NCI-H1048 (cell line): ENCODE measurements around the gene PEX5L.
"Not testable (repeated sequence)": the region's sequence is repeated elsewhere in the genome, so short reads cannot be mapped to it uniquely, and the experiment has no call there.

Experiments
- DNase-seq: peaks from one replicate; lab custom pipeline; 2025; lab: John Stamatoyannopoulos, UW

PEX5L gene

GRCh38 chr3:180036671-180037455, at the start of gene PEX5L:
PEX5L (minus strand) TSS chr3:180036937; CDS start chr3:180036599, 338 bp downstream.
- DNase-seq: no peak

- no peak for DNase-seq
These were observed 48.5 kb upstream of the PEX5L start for GRCh38 chr3:180085122-180085710.

GRCh38 chr3:180082699-180083098, 46.0 kb upstream of the PEX5L start:
- DNase-seq: no peak

DNA sequence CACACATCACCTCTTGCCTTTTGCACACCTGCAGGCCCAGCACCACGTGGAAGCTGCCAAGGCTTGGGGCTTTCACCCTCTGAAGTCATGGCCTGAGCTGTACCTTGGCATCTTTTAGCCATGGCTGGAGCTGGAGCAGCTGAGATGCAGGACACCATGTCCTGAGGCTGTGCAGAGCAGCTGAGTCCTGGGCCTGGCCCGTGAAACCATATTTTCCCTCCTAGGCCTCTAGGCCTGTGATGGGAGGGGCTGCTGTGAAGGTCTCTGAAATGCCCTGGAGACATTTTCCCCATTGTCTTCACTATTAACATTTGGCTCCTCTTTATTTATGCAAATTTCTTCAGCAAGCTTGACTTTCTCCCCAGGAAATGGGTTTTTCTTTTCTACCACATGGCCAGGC, 41.9 kb upstream of the PEX5L start:
- DNase-seq: no peak

DNA sequence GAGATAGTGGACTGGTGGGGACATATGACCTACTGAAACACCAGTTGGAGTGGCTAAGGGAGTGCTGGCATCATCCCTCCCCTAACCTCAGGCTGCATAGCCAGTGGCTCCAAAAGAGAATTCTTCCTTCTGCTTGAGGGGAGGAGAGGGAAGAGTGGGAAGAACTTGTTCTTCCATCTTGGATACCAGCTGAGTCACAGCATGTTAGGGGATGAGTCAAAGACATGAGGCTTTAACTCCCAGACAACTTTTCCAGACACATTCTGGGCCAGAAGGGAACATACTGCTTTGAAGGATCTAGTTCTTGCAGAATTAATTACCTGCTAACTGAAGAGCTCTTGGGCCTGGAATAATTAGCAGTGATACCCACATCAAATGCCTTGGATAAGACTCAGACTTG, 36.8 kb upstream of the PEX5L start:
- DNase-seq: no peak

- no peak for DNase-seq
These were observed 36.0 kb upstream of the PEX5L start for GRCh38 chr3:180072786-180073185.

DNA sequence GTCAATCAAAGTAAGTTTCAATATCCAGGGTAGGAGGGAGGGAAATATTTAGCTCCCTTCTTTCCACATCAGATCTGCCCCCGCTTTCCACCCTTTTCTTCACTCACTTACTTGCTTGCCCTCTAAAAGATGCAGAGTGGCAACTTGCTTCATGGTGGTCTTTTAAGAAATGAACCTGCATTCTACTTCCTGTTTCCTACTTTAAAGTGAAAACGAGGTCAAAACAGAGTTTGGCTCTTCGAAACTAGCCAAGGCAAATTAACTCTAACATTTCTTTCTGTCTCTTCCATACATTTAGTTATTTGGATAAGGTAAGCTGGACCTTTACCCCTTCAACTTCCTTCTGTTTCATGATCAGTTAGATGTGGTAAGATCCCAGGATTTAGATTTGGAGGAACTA, 34.2 kb upstream of the PEX5L start:
- no peak for DNase-seq

DNA sequence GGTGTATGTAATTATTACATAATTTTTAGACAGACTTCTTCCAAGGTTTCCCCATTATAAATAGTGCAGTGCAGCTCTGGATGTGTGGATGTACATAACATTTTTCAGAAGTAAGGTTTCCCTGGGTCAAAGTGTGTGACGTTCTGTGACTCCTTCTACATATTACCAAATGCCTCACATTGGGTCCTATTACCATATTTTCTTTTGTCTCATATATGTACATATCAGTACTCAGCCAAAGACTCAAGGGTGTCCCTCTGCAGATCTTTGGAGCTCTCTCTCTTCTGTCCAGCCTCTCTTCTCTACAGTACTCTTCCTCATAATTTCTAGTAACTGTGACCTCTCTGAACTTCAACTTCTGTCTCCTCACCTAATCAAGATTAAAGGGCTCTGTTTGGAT, 31.3 kb upstream of the PEX5L start:
- no peak for DNase-seq

DNA sequence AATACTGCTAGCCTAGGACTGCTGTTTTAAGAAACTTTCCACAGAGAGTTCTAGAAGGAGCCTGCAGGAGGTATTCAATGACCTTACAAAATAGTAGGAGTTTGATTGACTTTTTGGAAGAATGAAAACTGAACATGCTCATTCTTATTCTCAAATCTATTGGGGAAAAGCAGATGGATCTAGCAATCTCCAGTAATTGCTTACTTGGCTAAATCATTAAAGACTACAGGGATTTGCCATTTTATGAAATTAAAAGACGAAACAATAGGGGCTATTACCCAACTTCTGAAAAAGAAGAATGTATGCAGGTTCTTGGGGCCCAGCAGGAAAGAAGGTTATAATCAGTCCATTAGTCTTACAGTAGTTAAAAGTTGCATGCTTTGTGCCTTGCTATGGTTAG, 29.9 kb upstream of the PEX5L start:
- DNase-seq: no peak

- no peak for DNase-seq
These were observed 27.0 kb upstream of the PEX5L start for GRCh38 chr3:180063783-180064182.

- DNase-seq: no peak
These were observed 26.0 kb upstream of the PEX5L start for GRCh38 chr3:180062771-180063170.

- no peak for DNase-seq
These were observed 22.6 kb upstream of the PEX5L start for GRCh38 chr3:180059356-180059755.

DNA sequence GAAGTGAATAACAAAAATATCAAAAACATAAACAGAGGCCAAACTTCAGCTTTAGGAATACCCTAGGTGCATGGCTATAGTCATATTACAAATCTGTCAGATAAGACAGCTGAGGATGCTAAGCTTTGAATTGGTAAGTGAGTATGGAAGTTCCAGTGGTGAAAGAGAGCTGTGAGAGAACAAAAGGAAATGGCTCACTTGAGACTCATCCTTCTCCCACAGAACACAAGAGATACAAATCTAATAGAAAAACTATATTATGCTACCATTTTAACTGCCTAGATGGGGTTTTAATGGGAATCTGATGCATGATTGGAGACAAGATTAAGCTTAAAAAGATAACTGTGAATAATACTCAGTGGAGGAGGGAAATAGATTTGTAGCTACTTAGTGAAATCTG, 21.5 kb upstream of the PEX5L start:
- DNase-seq: no peak

DNA sequence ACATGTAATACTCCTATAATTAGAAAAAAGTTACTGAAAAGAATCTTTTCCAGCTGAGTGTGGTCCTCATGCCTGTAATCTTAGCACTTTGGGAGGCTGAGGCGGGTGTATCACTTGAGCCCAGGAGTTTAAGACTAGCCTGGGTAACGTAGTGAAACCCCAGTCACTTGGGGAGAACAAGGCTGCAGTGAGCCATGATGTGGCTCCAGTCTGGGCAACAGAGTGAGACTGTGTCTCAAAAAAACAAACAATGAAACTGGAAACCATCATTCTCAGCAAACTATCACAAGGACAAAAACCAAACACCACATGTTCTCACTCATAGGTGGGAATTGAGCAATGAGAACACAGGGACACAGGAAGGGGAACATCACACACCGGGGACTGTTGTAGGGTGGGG, 18.9 kb upstream of the PEX5L start:
- not testable (repeated sequence) for DNase-seq

- no peak for DNase-seq
These were observed 12.7 kb upstream of the PEX5L start for GRCh38 chr3:180049391-180049790.

GRCh38 chr3:180048840-180049239, 12.1 kb upstream of the PEX5L start:
- no peak for DNase-seq

- no peak for DNase-seq
These were observed 11.4 kb upstream of the PEX5L start for GRCh38 chr3:180048103-180048502.

GRCh38 chr3:180040966-180041365, 4.2 kb upstream of the PEX5L start:
- no peak for DNase-seq

DNA sequence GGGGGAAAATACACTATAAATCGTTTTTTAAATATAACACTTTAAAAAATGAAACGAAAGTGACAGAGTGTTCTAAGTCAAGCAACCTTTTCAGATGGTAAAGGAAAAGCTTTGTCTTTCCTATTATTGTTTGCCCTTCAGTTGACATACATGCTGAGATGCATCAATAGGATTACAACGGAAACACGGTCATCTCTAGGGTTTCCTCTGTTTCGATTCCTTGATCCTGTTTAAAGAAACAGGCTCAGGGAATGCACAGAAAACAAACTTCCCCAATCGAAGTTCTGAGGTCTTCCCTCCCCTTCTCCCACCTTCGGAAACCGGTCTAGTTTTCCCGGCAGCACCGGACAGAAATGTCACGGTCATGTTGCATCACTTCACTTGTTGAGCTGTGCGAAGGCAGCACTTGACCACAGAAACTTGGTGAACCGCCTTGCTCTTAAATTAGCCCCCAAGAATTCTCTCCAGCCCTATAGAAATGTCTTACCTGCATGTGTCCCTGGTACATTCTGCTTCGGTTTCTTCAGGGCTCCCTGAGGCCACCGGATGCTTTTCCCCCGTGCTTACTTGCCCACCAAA, 556 bp downstream of the PEX5L start:
- DNase-seq: no peak

DNA sequence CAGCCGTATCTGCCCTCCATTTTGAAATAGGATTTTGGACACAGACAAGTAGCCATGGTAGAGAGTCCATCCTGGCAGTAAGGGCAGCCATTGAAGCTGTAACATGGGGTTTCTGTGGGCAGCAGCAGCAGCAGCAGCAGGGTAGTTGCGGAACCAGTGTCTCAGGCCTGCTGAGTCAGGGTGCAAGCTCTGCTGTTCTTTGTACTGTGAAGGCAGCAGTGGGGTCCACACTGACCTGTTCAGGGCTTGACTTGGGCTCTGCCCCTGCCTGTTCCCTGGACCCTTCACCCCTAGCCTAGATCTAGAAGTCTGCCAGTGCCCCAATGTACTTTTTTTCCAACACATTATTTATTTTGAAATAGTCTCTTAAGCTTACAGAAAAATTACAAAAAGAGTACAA, 9.7 kb downstream of the PEX5L start:
- no peak for DNase-seq

DNA sequence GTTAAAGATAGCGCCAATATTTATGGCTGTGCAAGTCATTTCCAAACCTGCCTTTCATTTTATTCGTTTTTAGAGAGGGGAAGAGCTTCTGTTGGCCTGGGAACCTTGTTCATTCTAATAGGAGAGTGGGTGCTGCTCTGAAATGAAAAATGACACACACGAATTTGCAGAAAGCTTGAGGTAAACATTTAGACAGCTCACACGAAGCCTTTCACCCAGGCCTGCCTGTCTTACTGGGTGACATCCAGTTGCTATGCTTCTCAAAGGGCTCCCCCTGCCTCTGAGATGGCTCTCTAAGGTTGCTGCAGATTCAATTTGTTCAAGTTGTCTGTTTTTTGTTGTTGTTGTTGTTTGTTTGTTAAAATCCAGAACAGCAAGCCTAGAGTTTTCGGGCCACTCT, 18.2 kb downstream of the PEX5L start:
- no peak for DNase-seq

GRCh38 chr3:180017846-180018245, 18.9 kb downstream of the PEX5L start:
- DNase-seq: no peak

DNA sequence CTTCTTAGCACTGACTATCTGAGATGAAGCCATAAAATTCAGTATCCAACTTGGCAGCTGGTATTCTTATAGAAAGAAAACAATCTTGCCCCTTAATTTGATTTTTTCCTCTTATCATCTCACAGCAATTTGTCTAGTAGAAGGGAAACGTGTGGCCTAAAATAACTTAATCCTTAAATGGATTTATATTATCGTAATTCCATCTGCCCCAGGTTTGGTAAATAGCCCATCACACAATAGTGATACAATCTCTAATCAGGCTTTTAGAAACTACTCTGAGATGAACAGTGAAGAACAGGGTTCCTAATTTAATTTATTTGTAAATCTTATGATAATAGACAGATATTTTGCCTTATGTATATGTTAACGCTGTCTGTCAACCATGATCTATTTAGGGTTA, 24.8 kb downstream of the PEX5L start:
- no peak for DNase-seq

GRCh38 chr3:180008318-180008717, 28.4 kb downstream of the PEX5L start:
- not testable (repeated sequence) for DNase-seq
